ENCODE data around the gene TSPYL1.

Gene TSPYL1

GRCh38 chr6:116258520-116258919 lies 21.2 kb downstream of the TSPYL1 start:
- H3K4me3 ChIP-seq (ENCODE audit: low read depth, low read length): no peak overlapping the region
- TF ChIP-seq CTCF (IDR thresholded peaks at IDR 0.05; ENCODE audit: low read depth, low read length): no peak

GRCh38 chr6:116256694-116257093 lies 23.0 kb downstream of the TSPYL1 start:
- TF ChIP-seq CTCF (IDR thresholded peaks at IDR 0.05; ENCODE audit: low read depth, low read length): no peak
- H3K4me3 ChIP-seq (ENCODE audit: low read depth, low read length): no peak overlapping the region

GRCh38 chr6:116255246-116255800 lies 24.4 kb downstream of the TSPYL1 start:
- H3K4me3 ChIP-seq (ENCODE audit: low read depth, low read length): peak overlapping the region; percentile 75
- no peak for TF ChIP-seq CTCF (IDR thresholded peaks at IDR 0.05; ENCODE audit: low read depth, low read length)

GRCh38 chr6:116254297-116255056 lies 25.3 kb downstream of the TSPYL1 start:
- TF ChIP-seq CTCF (IDR thresholded peaks at IDR 0.05; ENCODE audit: low read depth, low read length): no peak
- peak overlapping the region; percentile 75 for H3K4me3 ChIP-seq (ENCODE audit: low read depth, low read length)

GRCh38 chr6:116253505-116254296 lies 26.0 kb downstream of the TSPYL1 start, which contains the start of gene TSPYL4:
Gene TSPYL4 (minus strand): TSS chr6:116254075. CDS start chr6:116254008, 67 bp downstream.
- peak within 1 kb of the TSS; percentile 75 for H3K4me3 ChIP-seq (ENCODE audit: low read depth, low read length)
- TF ChIP-seq CTCF (IDR thresholded peaks at IDR 0.05; ENCODE audit: low read depth, low read length): no peak

GRCh38 chr6:116253188-116253504 lies 26.6 kb downstream of the TSPYL1 start:
- peak overlapping the region; percentile 75 for H3K4me3 ChIP-seq (ENCODE audit: low read depth, low read length)
- TF ChIP-seq CTCF (IDR thresholded peaks at IDR 0.05; ENCODE audit: low read depth, low read length): no peak

Measured in WI38 (cell line).